GM23338 (cell line): ENCODE data around the gene MBD5. TPM values are rescaled to one million over a fixed set of nuclear protein-coding genes. Genes with fewer than 3 reads are reported as not detected.

Experiments
- ATAC-seq: fragments of 200-7000 bp; cut with Tn5 transposase; 3 replicates; pipeline ENCODE4 v1.9.1; 2020
- DNase-seq: peaks from one replicate; pipeline ENCODE4 v3.0.0-alpha.2; 2015; ENCODE audit warnings: low spot score
- H2AFZ ChIP-seq: fragments of 200-600 bp; sonication (generic); 2 replicates; pipeline ENCODE4 v1.8.0; 2016; ENCODE audit warnings: antibody characterized with exemption, mild to moderate bottlenecking, moderate library complexity
- H3F3A ChIP-seq: fragments of 200-600 bp; sonication (generic); replicated peaks from 2 replicates; pipeline ENCODE4 v1.8.0; 2017; ENCODE audit warnings: antibody characterized with exemption, mixed run types, low read depth
- H3K27ac ChIP-seq: fragments of 200-600 bp; sonication (generic); 2 replicates; pipeline ENCODE4 v1.6.1; 2016; ENCODE audit warnings: low read depth
- H3K27me3 ChIP-seq: fragments of 200-600 bp; sonication (generic); 2 replicates; pipeline ENCODE4 v1.8.0; 2016; ENCODE audit warnings: mild to moderate bottlenecking, mixed run types, moderate library complexity; ENCODE audit not compliant: insufficient read depth
- H3K36me3 ChIP-seq: fragments of 200-600 bp; sonication (generic); 2 replicates; pipeline ENCODE4 v1.8.0; 2016; ENCODE audit warnings: mild to moderate bottlenecking; ENCODE audit not compliant: insufficient read depth
- H3K4me1 ChIP-seq: fragments of 200-600 bp; sonication (generic); 2 replicates; pipeline ENCODE4 v1.8.0; 2016; ENCODE audit warnings: mild to moderate bottlenecking, moderate library complexity; ENCODE audit not compliant: insufficient read depth
- H3K4me2 ChIP-seq: fragments of 200-600 bp; sonication (generic); 2 replicates; pipeline ENCODE4 v1.7.1; 2017; ENCODE audit warnings: mixed run types
- H3K4me3 ChIP-seq: fragments of 200-600 bp; sonication (generic); 2 replicates; pipeline ENCODE4 v1.6.1; 2016; ENCODE audit warnings: mixed run types
- H3K79me2 ChIP-seq: fragments of 200-600 bp; sonication (generic); replicated peaks from 2 replicates; pipeline ENCODE4 v1.8.0; 2017; ENCODE audit warnings: mild to moderate bottlenecking; ENCODE audit not compliant: insufficient read depth
- H3K9me2 ChIP-seq: fragments of 200-600 bp; sonication (generic); 2 replicates; pipeline ENCODE4 v1.8.0; 2017; ENCODE audit not compliant: insufficient read depth
- H4K20me1 ChIP-seq: fragments of 200-600 bp; sonication (generic); replicated peaks from 2 replicates; pipeline ENCODE4 v1.8.0; 2017; ENCODE audit warnings: mild to moderate bottlenecking; ENCODE audit not compliant: insufficient read depth
- H3K27ac Mint-ChIP-seq: 2 replicates; pipeline ENCODE4 v1.8.0; 2020; ENCODE audit warnings: inconsistent platforms, mild to moderate bottlenecking, moderate library complexity, mixed read lengths
- H3K27me3 Mint-ChIP-seq: 3 replicates; pipeline ENCODE4 v1.8.0; 2022; ENCODE audit warnings: low read depth, mild to moderate bottlenecking, moderate library complexity, mixed read lengths, inconsistent platforms; ENCODE audit not compliant: insufficient read depth, poor library complexity
- H3K36me3 Mint-ChIP-seq: 3 replicates; pipeline ENCODE4 v1.8.0; 2021; ENCODE audit warnings: low read depth, mild to moderate bottlenecking, inconsistent platforms, moderate library complexity, mixed read lengths
- H3K4me1 Mint-ChIP-seq: 3 replicates; pipeline ENCODE4 v1.8.0; 2020; ENCODE audit warnings: mild to moderate bottlenecking, inconsistent platforms, mixed read lengths
- H3K4me3 Mint-ChIP-seq: 3 replicates; pipeline ENCODE4 v1.8.0; 2021; ENCODE audit warnings: moderate library complexity, mild to moderate bottlenecking, inconsistent platforms, mixed read lengths
- H3K9me3 Mint-ChIP-seq: 3 replicates; pipeline ENCODE4 v1.8.0; 2020; ENCODE audit warnings: moderate library complexity, mild to moderate bottlenecking, inconsistent platforms, mixed read lengths
- EZH2 ChIP-seq: fragments of 200-600 bp; sonication (generic); IDR thresholded peaks from one replicate; pipeline ENCODE4 v1.8.0; 2017; ENCODE audit warnings: antibody characterized with exemption, mild to moderate bottlenecking, low read depth; ENCODE audit not compliant: unreplicated experiment
- NANOG ChIP-seq: IDR thresholded peaks from 2 replicates; pipeline ENCODE4 v1.6.1; 2016; ENCODE audit warnings: antibody characterized with exemption, borderline replicate concordance
- ZNF331 ChIP-seq: fragments of 250-450 bp; sonication (Bioruptor Pico); IDR thresholded peaks from 2 replicates; pipeline ENCODE4 v1.5.0; 2020; ENCODE audit warnings: low read depth, mild to moderate bottlenecking, moderate library complexity
- polyA plus RNA-seq: library from polyadenylated mRNA; unstranded; fragments of >200 nt; fragmentation: Nextera tagmentation; extraction: Ambion mirVana; gene quantifications from 2 replicates; pipeline ENCODE4 v1.2.1, GENCODE V29; 2016
- total RNA-seq: library from RNA; depleted of rRNA; stranded (reverse); fragments of >200 nt; shearing (Covaris generic); gene quantifications from 2 replicates; pipeline ENCODE4 v1.2.3, GENCODE V29; 2014
- TF ChIP-seq, protein P1 (sequence below), 2 experiments: fragments of 200-600 bp in 1 of 2; sonication (generic) in 1 of 2; conservative IDR thresholded peaks; 2 replicates each; pipeline versions ENCODE4 v1.5.1 to v1.6.1; 2016 to 2017; ENCODE audit warnings: antibody characterized with exemption in 2 of 2, low read depth in 2 of 2, mild to moderate bottlenecking in 2 of 2, moderate library complexity in 1 of 2
- TF ChIP-seq, protein P2 (sequence below): IDR thresholded peaks from one replicate; pipeline ENCODE4 v1.6.1; 2018; ENCODE audit warnings: antibody characterized with exemption; ENCODE audit not compliant: unreplicated experiment
- TF ChIP-seq, protein P3 (sequence below): fragments of 250-450 bp; sonication (Bioruptor Pico); IDR thresholded peaks from 2 replicates; pipeline ENCODE4 v1.5.0; 2020; ENCODE audit warnings: mild to moderate bottlenecking, moderate library complexity

The MBD5 gene
- total and polyA plus RNA-seq, 2 experiments from 2014 or later: 16.2 to 23.1 TPM

DNA sequence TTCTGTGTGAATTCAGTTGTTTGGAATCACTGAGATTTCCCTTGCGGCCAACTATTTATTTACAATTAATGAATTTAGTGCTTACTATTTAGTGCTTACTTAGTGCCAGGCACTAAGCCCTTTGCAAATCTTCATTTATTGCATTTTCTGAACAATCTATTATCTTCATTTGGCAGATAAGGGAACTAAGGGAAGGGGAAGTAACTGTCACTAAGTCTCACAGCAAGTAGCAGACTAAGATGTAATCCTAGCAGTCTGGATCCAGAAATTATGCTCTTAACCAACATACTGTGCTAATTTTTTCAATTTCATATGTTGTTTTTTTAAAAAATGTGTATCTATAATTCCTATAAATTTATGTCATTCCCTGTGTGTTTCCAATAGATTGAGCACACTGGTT, 409.2 kb downstream of the MBD5 start:
- Histone ChIP-seq H3K4me1 (no peaks in the 10 kb centered on the region), H3K4me3 (no peak overlapping the region), H3K27ac (no peak overlapping the region), H3F3A (no peaks in the 10 kb centered on the region), H3K4me2 (no peak overlapping the region), H2AFZ (no peak overlapping the region), H3K27me3 (no peaks in the 10 kb centered on the region), H3K36me3 (no peaks in the 10 kb centered on the region), H3K9me2 (0 out of 2 replicates have a peak, but pooled peaks cover 6% of the 10 kb centered on the region), H4K20me1 (0 out of 2 replicates have a peak, but pooled peaks cover 6% of the 10 kb centered on the region), H3K79me2 (no peaks in the 10 kb centered on the region)
- no peak for TF ChIP-seq NANOG
- TF ChIP-seq, protein P1, sequence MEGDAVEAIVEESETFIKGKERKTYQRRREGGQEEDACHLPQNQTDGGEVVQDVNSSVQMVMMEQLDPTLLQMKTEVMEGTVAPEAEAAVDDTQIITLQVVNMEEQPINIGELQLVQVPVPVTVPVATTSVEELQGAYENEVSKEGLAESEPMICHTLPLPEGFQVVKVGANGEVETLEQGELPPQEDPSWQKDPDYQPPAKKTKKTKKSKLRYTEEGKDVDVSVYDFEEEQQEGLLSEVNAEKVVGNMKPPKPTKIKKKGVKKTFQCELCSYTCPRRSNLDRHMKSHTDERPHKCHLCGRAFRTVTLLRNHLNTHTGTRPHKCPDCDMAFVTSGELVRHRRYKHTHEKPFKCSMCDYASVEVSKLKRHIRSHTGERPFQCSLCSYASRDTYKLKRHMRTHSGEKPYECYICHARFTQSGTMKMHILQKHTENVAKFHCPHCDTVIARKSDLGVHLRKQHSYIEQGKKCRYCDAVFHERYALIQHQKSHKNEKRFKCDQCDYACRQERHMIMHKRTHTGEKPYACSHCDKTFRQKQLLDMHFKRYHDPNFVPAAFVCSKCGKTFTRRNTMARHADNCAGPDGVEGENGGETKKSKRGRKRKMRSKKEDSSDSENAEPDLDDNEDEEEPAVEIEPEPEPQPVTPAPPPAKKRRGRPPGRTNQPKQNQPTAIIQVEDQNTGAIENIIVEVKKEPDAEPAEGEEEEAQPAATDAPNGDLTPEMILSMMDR (conservative IDR thresholded peaks at IDR 0.05; ENCODE audit: low read depth in 2 of 2): no peak
- Mint-ChIP-seq H3K4me1 (no peaks in the 10 kb centered on the region), H3K4me3 (no peak overlapping the region), H3K27me3 (no peaks in the 10 kb centered on the region), H3K36me3 (no peaks in the 10 kb centered on the region), H3K27ac (no peak overlapping the region), H3K9me3 (peaks cover 20% of the 10 kb centered on the region)
- DNase-seq: no peak
- no peak for ATAC-seq

DNA sequence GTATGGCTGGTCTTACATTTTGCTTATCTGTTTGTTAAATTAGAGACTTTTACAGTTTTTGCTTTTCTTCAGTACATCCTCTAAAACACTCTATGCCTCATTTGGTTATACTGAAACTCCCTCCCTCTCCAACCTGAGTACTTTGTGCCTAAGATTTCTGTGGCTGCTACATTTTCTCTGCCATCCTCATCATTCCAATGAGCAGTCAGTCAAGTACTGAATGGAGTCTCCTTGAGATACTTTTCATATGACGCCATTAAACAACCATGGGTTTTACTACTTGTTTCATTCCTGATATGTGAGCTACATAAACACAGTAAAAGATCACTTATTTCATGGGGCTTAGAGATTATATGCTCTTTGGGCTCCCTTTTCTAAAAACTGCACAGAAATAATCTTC, 427.0 kb downstream of the MBD5 start:
- no peaks in the 10 kb centered on the region for H3K9me2 ChIP-seq
- H3K4me3 Mint-ChIP-seq: no peak overlapping the region
- H3F3A ChIP-seq: no peaks in the 10 kb centered on the region
- no peaks in the 10 kb centered on the region for H3K79me2 ChIP-seq
- peaks cover under 1% of the 10 kb centered on the region; the same call in 2 of the 3 replicates for H3K4me1 Mint-ChIP-seq
- H4K20me1 ChIP-seq: no peaks in the 10 kb centered on the region
- H3K36me3 Mint-ChIP-seq: no peaks in the 10 kb centered on the region
- no peaks in the 10 kb centered on the region for H3K9me3 Mint-ChIP-seq
- H3K27ac ChIP-seq: no peak overlapping the region
- no peak overlapping the region for H3K4me3 ChIP-seq
- H3K27me3 ChIP-seq: no peaks in the 10 kb centered on the region
- no peaks in the 10 kb centered on the region for H3K27me3 Mint-ChIP-seq
- H3K4me2 ChIP-seq: no peak overlapping the region
- H3K36me3 ChIP-seq: no peaks in the 10 kb centered on the region
- no peak overlapping the region for H2AFZ ChIP-seq
- no peak for ATAC-seq
- H3K27ac Mint-ChIP-seq: no peak overlapping the region
- no peak for DNase-seq
- H3K4me1 ChIP-seq: no peaks in the 10 kb centered on the region
- TF ChIP-seq ZNF331 (CRISPR knock-in tag) (no peak), EZH2 (no peak)
- TF ChIP-seq, protein P2, sequence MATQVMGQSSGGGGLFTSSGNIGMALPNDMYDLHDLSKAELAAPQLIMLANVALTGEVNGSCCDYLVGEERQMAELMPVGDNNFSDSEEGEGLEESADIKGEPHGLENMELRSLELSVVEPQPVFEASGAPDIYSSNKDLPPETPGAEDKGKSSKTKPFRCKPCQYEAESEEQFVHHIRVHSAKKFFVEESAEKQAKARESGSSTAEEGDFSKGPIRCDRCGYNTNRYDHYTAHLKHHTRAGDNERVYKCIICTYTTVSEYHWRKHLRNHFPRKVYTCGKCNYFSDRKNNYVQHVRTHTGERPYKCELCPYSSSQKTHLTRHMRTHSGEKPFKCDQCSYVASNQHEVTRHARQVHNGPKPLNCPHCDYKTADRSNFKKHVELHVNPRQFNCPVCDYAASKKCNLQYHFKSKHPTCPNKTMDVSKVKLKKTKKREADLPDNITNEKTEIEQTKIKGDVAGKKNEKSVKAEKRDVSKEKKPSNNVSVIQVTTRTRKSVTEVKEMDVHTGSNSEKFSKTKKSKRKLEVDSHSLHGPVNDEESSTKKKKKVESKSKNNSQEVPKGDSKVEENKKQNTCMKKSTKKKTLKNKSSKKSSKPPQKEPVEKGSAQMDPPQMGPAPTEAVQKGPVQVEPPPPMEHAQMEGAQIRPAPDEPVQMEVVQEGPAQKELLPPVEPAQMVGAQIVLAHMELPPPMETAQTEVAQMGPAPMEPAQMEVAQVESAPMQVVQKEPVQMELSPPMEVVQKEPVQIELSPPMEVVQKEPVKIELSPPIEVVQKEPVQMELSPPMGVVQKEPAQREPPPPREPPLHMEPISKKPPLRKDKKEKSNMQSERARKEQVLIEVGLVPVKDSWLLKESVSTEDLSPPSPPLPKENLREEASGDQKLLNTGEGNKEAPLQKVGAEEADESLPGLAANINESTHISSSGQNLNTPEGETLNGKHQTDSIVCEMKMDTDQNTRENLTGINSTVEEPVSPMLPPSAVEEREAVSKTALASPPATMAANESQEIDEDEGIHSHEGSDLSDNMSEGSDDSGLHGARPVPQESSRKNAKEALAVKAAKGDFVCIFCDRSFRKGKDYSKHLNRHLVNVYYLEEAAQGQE: no peak
- TF ChIP-seq, protein P1 (conservative IDR thresholded peaks at IDR 0.05; ENCODE audit: low read depth in 2 of 2): no peak
- TF ChIP-seq, protein P3, sequence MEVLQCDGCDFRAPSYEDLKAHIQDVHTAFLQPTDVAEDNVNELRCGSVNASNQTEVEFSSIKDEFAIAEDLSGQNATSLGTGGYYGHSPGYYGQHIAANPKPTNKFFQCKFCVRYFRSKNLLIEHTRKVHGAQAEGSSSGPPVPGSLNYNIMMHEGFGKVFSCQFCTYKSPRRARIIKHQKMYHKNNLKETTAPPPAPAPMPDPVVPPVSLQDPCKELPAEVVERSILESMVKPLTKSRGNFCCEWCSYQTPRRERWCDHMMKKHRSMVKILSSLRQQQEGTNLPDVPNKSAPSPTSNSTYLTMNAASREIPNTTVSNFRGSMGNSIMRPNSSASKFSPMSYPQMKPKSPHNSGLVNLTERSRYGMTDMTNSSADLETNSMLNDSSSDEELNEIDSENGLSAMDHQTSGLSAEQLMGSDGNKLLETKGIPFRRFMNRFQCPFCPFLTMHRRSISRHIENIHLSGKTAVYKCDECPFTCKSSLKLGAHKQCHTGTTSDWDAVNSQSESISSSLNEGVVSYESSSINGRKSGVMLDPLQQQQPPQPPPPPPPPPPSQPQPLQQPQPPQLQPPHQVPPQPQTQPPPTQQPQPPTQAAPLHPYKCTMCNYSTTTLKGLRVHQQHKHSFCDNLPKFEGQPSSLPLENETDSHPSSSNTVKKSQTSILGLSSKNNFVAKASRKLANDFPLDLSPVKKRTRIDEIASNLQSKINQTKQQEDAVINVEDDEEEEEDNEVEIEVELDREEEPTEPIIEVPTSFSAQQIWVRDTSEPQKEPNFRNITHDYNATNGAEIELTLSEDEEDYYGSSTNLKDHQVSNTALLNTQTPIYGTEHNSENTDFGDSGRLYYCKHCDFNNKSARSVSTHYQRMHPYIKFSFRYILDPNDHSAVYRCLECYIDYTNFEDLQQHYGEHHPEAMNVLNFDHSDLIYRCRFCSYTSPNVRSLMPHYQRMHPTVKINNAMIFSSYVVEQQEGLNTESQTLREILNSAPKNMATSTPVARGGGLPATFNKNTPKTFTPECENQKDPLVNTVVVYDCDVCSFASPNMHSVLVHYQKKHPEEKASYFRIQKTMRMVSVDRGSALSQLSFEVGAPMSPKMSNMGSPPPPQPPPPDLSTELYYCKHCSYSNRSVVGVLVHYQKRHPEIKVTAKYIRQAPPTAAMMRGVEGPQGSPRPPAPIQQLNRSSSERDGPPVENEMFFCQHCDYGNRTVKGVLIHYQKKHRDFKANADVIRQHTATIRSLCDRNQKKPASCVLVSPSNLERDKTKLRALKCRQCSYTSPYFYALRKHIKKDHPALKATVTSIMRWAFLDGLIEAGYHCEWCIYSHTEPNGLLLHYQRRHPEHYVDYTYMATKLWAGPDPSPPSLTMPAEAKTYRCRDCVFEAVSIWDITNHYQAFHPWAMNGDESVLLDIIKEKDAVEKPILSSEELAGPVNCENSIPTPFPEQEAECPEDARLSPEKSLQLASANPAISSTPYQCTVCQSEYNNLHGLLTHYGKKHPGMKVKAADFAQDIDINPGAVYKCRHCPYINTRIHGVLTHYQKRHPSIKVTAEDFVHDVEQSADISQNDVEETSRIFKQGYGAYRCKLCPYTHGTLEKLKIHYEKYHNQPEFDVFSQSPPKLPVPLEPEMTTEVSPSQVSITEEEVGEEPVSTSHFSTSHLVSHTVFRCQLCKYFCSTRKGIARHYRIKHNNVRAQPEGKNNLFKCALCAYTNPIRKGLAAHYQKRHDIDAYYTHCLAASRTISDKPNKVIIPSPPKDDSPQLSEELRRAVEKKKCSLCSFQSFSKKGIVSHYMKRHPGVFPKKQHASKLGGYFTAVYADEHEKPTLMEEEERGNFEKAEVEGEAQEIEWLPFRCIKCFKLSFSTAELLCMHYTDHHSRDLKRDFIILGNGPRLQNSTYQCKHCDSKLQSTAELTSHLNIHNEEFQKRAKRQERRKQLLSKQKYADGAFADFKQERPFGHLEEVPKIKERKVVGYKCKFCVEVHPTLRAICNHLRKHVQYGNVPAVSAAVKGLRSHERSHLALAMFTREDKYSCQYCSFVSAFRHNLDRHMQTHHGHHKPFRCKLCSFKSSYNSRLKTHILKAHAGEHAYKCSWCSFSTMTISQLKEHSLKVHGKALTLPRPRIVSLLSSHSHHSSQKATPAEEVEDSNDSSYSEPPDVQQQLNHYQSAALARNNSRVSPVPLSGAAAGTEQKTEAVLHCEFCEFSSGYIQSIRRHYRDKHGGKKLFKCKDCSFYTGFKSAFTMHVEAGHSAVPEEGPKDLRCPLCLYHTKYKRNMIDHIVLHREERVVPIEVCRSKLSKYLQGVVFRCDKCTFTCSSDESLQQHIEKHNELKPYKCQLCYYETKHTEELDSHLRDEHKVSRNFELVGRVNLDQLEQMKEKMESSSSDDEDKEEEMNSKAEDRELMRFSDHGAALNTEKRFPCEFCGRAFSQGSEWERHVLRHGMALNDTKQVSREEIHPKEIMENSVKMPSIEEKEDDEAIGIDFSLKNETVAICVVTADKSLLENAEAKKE (CRISPR knock-in tag): no peak
